GM12878 (cell line): ENCODE results near the gene DENND2C.
"Not testable (repeated sequence)": the region's sequence is repeated elsewhere in the genome, so short reads cannot be mapped to it uniquely, and the experiment has no call there.

Source experiments
- CBX5 ChIP-seq: sonication (generic); IDR thresholded peaks from 2 replicates; pipeline ENCODE4 v1.6.1; 2016; ENCODE audit warnings: low read depth, moderate library complexity, mild to moderate bottlenecking, inconsistent platforms
- NRF1 ChIP-seq: conservative IDR thresholded peaks from 2 replicates; pipeline ENCODE4 v1.6.1; 2011; ENCODE audit warnings: mild to moderate bottlenecking, low read depth, low read length, improper control_type of control experiment
- POLR2AphosphoS2 ChIP-seq: IDR thresholded peaks from 2 replicates; pipeline ENCODE4 v1.6.1; 2011; ENCODE audit warnings: low read depth, mild to moderate bottlenecking, low read length, improper control_type of control experiment, moderate library complexity
- RFX5 ChIP-seq: IDR thresholded peaks from 2 replicates; pipeline ENCODE4 v1.6.1; 2011; ENCODE audit warnings: low read depth, low read length, improper control_type of control experiment
- TCF12 ChIP-seq: IDR thresholded peaks from 2 replicates; pipeline ENCODE4 v1.6.1; 2011; ENCODE audit warnings: low read depth, mild to moderate bottlenecking, low read length
- TCF3 ChIP-seq: IDR thresholded peaks from 2 replicates; pipeline ENCODE4 v1.6.1; 2012; ENCODE audit warnings: low read depth, mild to moderate bottlenecking, low read length, borderline replicate concordance; ENCODE audit not compliant: insufficient read depth
- TF ChIP-seq, protein P1 (sequence below), 3 experiments: IDR thresholded peaks in 2 of 3; conservative IDR thresholded peaks in 1 of 3; 2 replicates each; pipeline ENCODE4 v1.5.1; 2011; ENCODE audit warnings: low read depth in 3 of 3, low read length in 3 of 3, mild to moderate bottlenecking in 3 of 3, control low read depth in 2 of 3, moderate library complexity in 2 of 3, inconsistent platforms in 1 of 3, mixed read lengths in 1 of 3; ENCODE audit not compliant: control insufficient read depth in 2 of 3, insufficient read depth in 1 of 3; ENCODE audit errors: extremely low read depth in 1 of 3

DNA sequence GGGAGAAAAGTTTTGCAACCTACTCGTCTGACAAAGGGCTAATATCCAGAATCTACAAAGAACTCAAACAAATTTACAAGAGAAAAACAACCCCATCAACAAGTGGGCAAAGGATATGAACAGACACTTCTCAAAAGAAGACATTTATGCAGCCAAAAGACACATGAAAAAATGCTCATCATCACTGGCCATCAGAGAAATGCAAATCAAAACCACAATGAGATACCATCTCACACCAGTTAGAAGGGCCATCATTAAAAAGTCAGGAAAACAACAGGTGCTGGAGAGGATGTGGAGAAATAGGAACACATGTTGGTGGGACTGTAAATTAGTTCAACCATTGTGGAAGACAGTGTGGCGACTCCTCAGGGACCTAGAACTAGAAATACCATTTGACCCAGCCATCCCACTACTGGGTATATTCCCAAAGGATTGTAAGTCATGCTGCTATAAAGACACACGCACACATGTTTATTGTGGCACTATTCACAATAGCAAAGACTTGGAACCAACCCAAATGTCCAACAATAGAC lies 106.8 kb downstream of the DENND2C start:
- TF ChIP-seq, protein P1, sequence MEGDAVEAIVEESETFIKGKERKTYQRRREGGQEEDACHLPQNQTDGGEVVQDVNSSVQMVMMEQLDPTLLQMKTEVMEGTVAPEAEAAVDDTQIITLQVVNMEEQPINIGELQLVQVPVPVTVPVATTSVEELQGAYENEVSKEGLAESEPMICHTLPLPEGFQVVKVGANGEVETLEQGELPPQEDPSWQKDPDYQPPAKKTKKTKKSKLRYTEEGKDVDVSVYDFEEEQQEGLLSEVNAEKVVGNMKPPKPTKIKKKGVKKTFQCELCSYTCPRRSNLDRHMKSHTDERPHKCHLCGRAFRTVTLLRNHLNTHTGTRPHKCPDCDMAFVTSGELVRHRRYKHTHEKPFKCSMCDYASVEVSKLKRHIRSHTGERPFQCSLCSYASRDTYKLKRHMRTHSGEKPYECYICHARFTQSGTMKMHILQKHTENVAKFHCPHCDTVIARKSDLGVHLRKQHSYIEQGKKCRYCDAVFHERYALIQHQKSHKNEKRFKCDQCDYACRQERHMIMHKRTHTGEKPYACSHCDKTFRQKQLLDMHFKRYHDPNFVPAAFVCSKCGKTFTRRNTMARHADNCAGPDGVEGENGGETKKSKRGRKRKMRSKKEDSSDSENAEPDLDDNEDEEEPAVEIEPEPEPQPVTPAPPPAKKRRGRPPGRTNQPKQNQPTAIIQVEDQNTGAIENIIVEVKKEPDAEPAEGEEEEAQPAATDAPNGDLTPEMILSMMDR (IDR thresholded peaks at IDR 0.05 in 2 of 3, conservative IDR thresholded peaks at IDR 0.05 in 1 of 3; ENCODE audit: control insufficient read depth in 2 of 3, extremely low read depth in 1 of 3, insufficient read depth in 1 of 3, low read depth in 3 of 3, low read length in 3 of 3) = not testable (repeated sequence)
- not testable (repeated sequence) for TF ChIP-seq RFX5, NRF1, TCF3, TCF12, CBX5, POLR2AphosphoS2
